ENCODE results near the gene KRTAP10-2. TPM values are rescaled to one million over a fixed set of nuclear protein-coding genes. Genes with fewer than 3 reads are reported as not detected.
A peak's percentile ranks its signal among the peaks of the same experiment; 100 is the strongest.

The KRTAP10-2 gene
- total and polyA plus RNA-seq, 9 of the 15 experiments (the other 6 are each of a cell fraction or from before 2014, with no cell fraction given): not detected

GRCh38 chr21:44598061-44598460 is 46.8 kb upstream of the KRTAP10-2 start:
- no peaks in the 10 kb centered on the region for H3K9me1 ChIP-seq (ENCODE audit: control insufficient read depth, insufficient read depth, low read length)
- no TSS peak for BruUV-seq (replicated peaks)
- CTCF ChIA-PET (ENCODE audit: low intra/inter-chr PET ratio): no interaction called here
- H3K27me3 ChIP-seq (ENCODE audit: control insufficient read depth in 2 of 2, insufficient read depth in 2 of 2, low read length in 2 of 2): peaks cover 9 to 39% of the 10 kb centered on the region in 2 experiments
- peaks cover 17 to 25% of the 10 kb centered on the region in 2 experiments for H3K4me1 ChIP-seq (replicated peaks in 1 of 2; ENCODE audit: control insufficient read depth in 2 of 2, insufficient read depth in 2 of 2, low read length in 2 of 2)
- H3K79me2 ChIP-seq (ENCODE audit: control insufficient read depth, insufficient read depth, low read length): no peaks in the 10 kb centered on the region
- H3K27ac ChIP-seq (ENCODE audit: extremely low read depth, low read depth, low read length): no peak overlapping the region
- H3K36me3 ChIP-seq (ENCODE audit: control insufficient read depth, insufficient read depth, low read length): no peaks in the 10 kb centered on the region
- FAIRE-seq: no peak
- no peaks in the 10 kb centered on the region; the same call in 1 of the 2 replicates for H3K9me3 ChIP-seq (replicated peaks; ENCODE audit: control insufficient read depth, insufficient read depth, low read depth, low read length)
- 11% methylated on average over 11 of the region's 11 CpGs for WGBS (ENCODE audit: insufficient coverage, low coverage, missing lambda C conversion rate)
- intact Hi-C loops (cut with micrococcal nuclease) (no loop called here), in situ Hi-C loops (cut with MboI) (no loop called here)
- no peak overlapping the region for H3K9ac ChIP-seq (ENCODE audit: insufficient read depth in 1 of 2, low read depth in 2 of 2, low read length in 2 of 2)
- no peak for TF ChIP-seq HBP1 (CRISPR knock-in tag; IDR thresholded peaks at IDR 0.05)
- TF ChIP-seq ZSCAN29 (IDR thresholded peaks at IDR 0.05): no peak
- no peak for TF ChIP-seq POLR3G (IDR thresholded peaks at IDR 0.05; ENCODE audit: extremely low read depth, insufficient read length, insufficient replicate concordance)
- TF ChIP-seq DDX20 (tag; IDR thresholded peaks at IDR 0.05; ENCODE audit: low read depth): no peak
- TF ChIP-seq PTTG1 (tag; IDR thresholded peaks at IDR 0.05; ENCODE audit: low read depth): no peak
- H2AFZ ChIP-seq (ENCODE audit: low read depth, low read length): 0 out of 2 replicates have a peak overlapping the region, but pooled peaks have one; percentile 19
- H4K20me1 ChIP-seq (replicated peaks; ENCODE audit: control insufficient read depth, insufficient read depth, low read length): no peaks in the 10 kb centered on the region
- no peak for DNase-seq (ENCODE audit: extremely low read depth in 1 of 4, low spot score in 3 of 4)
- POLR2A ChIA-PET: no interaction called here
- ATAC-seq: no peak
- H3K4me2 ChIP-seq (ENCODE audit: insufficient read depth, low read length): no peak overlapping the region
- no peak overlapping the region for H3K4me3 ChIP-seq

All from K562 (cell line).